Vagina (tissue), 2 donors: ENCODE measurements around the gene METTL21C.

Experiments used
- POLR2A ChIP-seq, 2 donors: fragments of 450-650 bp; IDR thresholded peaks; one replicate each; pipeline ENCODE4 v1.6.1; 2017; ENCODE audit warnings: antibody characterized with exemption in 2 of 2, mild to moderate bottlenecking in 2 of 2, moderate library complexity in 2 of 2
- POLR2AphosphoS5 ChIP-seq, 2 donors: sonication (generic); formaldehyde crosslinking; IDR thresholded peaks; one replicate each; pipeline ENCODE4 v1.9.0; 2017; ENCODE audit warnings: antibody characterized with exemption in 2 of 2, mild to moderate bottlenecking in 2 of 2, low read depth in 1 of 2; ENCODE audit not compliant: insufficient read depth in 1 of 2
- TF ChIP-seq, protein P1 (sequence below), 3 experiments: fragments of 450-650 bp in 2 of 3; fragments of 200-600 bp in 1 of 3; sonication (generic) in 1 of 3; IDR thresholded peaks; one replicate each; pipeline ENCODE4 v1.5.1; 2017 to 2019; ENCODE audit warnings: antibody characterized with exemption in 3 of 3, mild to moderate bottlenecking in 2 of 3, moderate library complexity in 2 of 3

DNA sequence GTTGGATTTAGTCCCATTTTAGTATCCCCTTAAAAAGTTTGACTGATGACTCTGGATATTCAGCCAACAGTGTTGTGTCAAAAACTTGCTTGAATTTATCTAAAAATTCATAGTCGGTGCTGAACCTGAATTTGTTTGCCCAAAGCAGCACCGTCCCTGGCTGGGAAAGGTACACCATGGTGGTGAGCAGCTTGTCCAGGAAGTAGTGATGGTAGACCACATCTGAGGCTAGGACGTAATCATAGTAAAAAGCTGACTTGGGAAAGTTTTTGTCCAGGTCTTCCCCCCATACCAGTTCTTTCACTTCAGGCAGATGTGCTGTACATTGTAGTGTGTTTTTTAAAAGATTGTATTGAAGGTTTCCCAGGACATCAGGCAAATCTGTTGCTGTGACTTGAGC lies 8.8 kb downstream of the METTL21C start:
- TF ChIP-seq, protein P1, sequence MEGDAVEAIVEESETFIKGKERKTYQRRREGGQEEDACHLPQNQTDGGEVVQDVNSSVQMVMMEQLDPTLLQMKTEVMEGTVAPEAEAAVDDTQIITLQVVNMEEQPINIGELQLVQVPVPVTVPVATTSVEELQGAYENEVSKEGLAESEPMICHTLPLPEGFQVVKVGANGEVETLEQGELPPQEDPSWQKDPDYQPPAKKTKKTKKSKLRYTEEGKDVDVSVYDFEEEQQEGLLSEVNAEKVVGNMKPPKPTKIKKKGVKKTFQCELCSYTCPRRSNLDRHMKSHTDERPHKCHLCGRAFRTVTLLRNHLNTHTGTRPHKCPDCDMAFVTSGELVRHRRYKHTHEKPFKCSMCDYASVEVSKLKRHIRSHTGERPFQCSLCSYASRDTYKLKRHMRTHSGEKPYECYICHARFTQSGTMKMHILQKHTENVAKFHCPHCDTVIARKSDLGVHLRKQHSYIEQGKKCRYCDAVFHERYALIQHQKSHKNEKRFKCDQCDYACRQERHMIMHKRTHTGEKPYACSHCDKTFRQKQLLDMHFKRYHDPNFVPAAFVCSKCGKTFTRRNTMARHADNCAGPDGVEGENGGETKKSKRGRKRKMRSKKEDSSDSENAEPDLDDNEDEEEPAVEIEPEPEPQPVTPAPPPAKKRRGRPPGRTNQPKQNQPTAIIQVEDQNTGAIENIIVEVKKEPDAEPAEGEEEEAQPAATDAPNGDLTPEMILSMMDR (IDR thresholded peaks at IDR 0.05): no peak
- TF ChIP-seq POLR2AphosphoS5 (IDR thresholded peaks at IDR 0.05; ENCODE audit: insufficient read depth in 1 of 2, low read depth in 1 of 2) (no peak), POLR2A (IDR thresholded peaks at IDR 0.05) (no peak)
